ENCODE data around the gene KIF26B. TPM values are rescaled to one million over a fixed set of nuclear protein-coding genes. Genes with fewer than 3 reads are reported as not detected.

Gene KIF26B
- total RNA-seq, 1 donor from 2014 or later: 0.49 TPM

DNA sequence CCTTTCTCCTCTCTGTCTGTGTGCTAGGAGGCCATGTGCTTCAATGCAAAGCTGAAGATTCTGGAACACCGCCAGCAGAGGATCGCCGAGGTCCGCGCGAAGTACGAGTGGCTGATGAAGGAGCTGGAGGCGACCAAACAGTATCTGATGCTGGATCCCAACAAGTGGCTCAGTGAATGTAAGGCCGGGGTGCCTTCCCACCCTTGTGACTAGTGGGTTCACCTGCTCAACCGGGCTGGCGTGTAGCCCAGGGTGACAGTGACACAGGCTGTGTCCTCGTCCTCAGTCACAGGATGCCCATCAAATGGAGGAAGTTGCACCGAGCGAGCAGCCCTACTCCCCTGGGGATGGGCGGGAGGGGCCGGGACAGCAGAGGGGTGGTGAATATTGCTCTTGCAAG is 544.1 kb downstream of the KIF26B start:
- Histone ChIP-seq H3K4me1 (no peaks in the 10 kb centered on the region), H3K27me3 (no peaks in the 10 kb centered on the region), H3K36me3 (no peaks in the 10 kb centered on the region), H3K27ac (no peak overlapping the region), H3K4me3 (no peak overlapping the region), H3K9me3 (no peaks in the 10 kb centered on the region)
- intact Hi-C loops (cut with DNase I): no loop called here
- DNase-seq (ENCODE audit: extremely low spot score in 2 of 2): no peak
- TF ChIP-seq POLR2AphosphoS5 (IDR thresholded peaks at IDR 0.05; ENCODE audit: insufficient read depth in 1 of 2, low read depth in 1 of 2) (no peak), POLR2A (IDR thresholded peaks at IDR 0.05) (no peak)
- TF ChIP-seq, protein P1, sequence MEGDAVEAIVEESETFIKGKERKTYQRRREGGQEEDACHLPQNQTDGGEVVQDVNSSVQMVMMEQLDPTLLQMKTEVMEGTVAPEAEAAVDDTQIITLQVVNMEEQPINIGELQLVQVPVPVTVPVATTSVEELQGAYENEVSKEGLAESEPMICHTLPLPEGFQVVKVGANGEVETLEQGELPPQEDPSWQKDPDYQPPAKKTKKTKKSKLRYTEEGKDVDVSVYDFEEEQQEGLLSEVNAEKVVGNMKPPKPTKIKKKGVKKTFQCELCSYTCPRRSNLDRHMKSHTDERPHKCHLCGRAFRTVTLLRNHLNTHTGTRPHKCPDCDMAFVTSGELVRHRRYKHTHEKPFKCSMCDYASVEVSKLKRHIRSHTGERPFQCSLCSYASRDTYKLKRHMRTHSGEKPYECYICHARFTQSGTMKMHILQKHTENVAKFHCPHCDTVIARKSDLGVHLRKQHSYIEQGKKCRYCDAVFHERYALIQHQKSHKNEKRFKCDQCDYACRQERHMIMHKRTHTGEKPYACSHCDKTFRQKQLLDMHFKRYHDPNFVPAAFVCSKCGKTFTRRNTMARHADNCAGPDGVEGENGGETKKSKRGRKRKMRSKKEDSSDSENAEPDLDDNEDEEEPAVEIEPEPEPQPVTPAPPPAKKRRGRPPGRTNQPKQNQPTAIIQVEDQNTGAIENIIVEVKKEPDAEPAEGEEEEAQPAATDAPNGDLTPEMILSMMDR (IDR thresholded peaks at IDR 0.05): no peak

DNA sequence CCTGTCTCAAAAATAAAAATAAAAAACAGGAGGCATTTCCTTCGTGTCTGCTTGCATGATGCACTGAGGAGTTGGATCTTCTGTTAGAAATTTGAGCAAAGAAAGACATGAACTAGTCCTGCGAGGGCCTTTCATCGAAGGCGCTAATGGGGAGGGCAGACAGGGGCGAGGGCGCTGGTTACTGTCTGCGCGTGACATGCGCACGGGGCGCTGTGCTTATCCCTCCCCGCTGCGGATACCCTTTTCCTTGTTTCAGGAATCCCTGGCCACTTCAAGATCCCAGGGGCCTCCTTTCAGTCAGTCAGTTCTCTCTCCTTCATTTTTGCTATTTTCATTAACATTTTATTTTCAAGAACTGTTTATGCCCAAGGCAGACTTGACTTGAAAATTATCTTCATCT is 545.8 kb downstream of the KIF26B start:
- no peak overlapping the region for H3K4me3 ChIP-seq
- no peaks in the 10 kb centered on the region for H3K9me3 ChIP-seq
- H3K27me3 ChIP-seq: no peaks in the 10 kb centered on the region
- H3K27ac ChIP-seq: no peak overlapping the region
- no peak for TF ChIP-seq POLR2AphosphoS5 (IDR thresholded peaks at IDR 0.05; ENCODE audit: insufficient read depth in 1 of 2, low read depth in 1 of 2)
- H3K36me3 ChIP-seq: no peaks in the 10 kb centered on the region
- H3K4me1 ChIP-seq: peaks cover 8% of the 10 kb centered on the region
- DNase-seq (ENCODE audit: extremely low spot score in 2 of 2): no peak
- intact Hi-C loops (cut with DNase I): no loop called here

DNA sequence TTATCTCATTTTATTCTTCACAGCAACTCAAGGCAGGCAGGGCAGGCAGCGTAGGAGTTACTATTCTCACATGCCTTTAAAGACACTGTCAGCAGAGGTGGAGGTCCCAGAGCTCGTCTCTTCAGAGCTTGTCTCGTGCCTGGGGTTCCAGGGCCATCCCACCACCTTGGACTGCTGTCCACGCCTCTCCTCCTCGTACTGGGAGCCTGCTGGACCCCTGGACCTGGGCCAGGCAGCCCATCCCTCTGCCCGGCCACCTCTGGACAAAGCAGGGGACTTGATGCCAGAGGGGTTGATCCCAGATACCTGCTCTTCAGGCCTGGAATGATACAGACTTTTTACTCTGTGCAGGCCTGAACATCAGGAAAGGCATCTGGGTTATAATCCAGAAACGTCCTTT is 546.8 kb downstream of the KIF26B start:
- Histone ChIP-seq H3K9me3 (no peaks in the 10 kb centered on the region), H3K27me3 (no peaks in the 10 kb centered on the region), H3K36me3 (no peaks in the 10 kb centered on the region), H3K4me3 (no peak overlapping the region), H3K4me1 (peaks cover 8% of the 10 kb centered on the region), H3K27ac (no peak overlapping the region)
- intact Hi-C loops (cut with DNase I): no loop called here
- no peak for DNase-seq (ENCODE audit: extremely low spot score in 2 of 2)
- TF ChIP-seq, protein P1 (IDR thresholded peaks at IDR 0.05): no peak
- TF ChIP-seq POLR2A (IDR thresholded peaks at IDR 0.05): no peak
- no peak for TF ChIP-seq POLR2AphosphoS5 (IDR thresholded peaks at IDR 0.05; ENCODE audit: insufficient read depth in 1 of 2, low read depth in 1 of 2)

DNA sequence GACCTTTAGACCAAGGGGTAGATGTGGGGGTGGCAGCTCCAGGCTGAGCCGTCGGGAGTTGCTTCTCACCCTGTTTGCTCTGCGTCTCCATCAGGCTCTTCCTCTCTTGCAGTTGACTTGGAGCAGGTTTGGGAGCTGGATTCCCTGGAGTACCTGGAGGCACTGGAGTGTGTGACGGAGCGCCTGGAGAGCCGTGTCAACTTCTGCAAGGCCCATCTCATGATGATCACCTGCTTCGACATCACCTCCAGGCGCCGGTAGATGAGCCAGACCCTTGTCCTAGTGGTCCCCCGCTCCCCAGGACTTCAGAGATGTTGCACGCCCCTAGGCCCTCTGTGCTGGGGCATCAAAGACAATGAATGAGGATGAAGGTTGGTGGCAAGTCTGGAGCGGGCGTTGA is 547.6 kb downstream of the KIF26B start:
- no peak for DNase-seq (ENCODE audit: extremely low spot score in 2 of 2)

DNA sequence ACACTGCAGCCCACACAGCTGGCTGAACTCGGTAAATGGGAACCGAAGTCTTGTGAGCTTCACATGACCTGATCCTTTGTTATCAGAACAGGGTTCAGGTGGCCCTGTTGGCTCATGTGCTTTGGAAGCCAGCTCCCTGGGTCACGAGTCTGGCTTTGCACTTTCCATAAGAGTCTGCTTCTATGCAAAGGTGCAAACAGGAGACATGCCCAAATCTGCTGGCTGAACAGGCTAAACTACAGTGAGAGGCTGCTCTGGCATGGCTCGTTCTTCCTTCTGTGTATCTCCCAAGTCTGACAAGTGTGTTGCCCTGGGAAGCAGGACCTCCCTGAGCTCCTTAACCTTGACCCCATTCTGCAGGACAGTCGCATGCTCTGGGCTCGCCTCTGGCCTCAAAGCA is 549.6 kb downstream of the KIF26B start:
- TF ChIP-seq, protein P1 (IDR thresholded peaks at IDR 0.05): no peak
- TF ChIP-seq POLR2A (IDR thresholded peaks at IDR 0.05) (no peak), POLR2AphosphoS5 (IDR thresholded peaks at IDR 0.05; ENCODE audit: insufficient read depth in 1 of 2, low read depth in 1 of 2) (no peak)
- Histone ChIP-seq H3K27me3 (no peaks in the 10 kb centered on the region), H3K27ac (no peak overlapping the region), H3K36me3 (no peaks in the 10 kb centered on the region), H3K9me3 (no peaks in the 10 kb centered on the region), H3K4me3 (no peak overlapping the region), H3K4me1 (peaks cover 8% of the 10 kb centered on the region)
- no peak for DNase-seq (ENCODE audit: extremely low spot score in 2 of 2)
- intact Hi-C loops (cut with DNase I): no loop called here

More for the DNA sequence above, 547.6 kb downstream of the KIF26B start:
- Histone ChIP-seq H3K36me3 (no peaks in the 10 kb centered on the region), H3K4me1 (peaks cover 8% of the 10 kb centered on the region), H3K9me3 (no peaks in the 10 kb centered on the region), H3K27ac (no peak overlapping the region), H3K27me3 (no peaks in the 10 kb centered on the region), H3K4me3 (no peak overlapping the region)
- intact Hi-C loops (cut with DNase I): no loop called here
- TF ChIP-seq, protein P1 (IDR thresholded peaks at IDR 0.05): no peak
- no peak for TF ChIP-seq POLR2AphosphoS5 (IDR thresholded peaks at IDR 0.05; ENCODE audit: insufficient read depth in 1 of 2, low read depth in 1 of 2)
- no peak for TF ChIP-seq POLR2A (IDR thresholded peaks at IDR 0.05)
